DMS 273 (cell line): ENCODE data around the gene LYSMD1.

Experiments used
- DNase-seq: peaks from one replicate; lab custom pipeline; 2025; ENCODE audit not compliant: unreplicated experiment; lab: John Stamatoyannopoulos, UW

The LYSMD1 gene

DNA sequence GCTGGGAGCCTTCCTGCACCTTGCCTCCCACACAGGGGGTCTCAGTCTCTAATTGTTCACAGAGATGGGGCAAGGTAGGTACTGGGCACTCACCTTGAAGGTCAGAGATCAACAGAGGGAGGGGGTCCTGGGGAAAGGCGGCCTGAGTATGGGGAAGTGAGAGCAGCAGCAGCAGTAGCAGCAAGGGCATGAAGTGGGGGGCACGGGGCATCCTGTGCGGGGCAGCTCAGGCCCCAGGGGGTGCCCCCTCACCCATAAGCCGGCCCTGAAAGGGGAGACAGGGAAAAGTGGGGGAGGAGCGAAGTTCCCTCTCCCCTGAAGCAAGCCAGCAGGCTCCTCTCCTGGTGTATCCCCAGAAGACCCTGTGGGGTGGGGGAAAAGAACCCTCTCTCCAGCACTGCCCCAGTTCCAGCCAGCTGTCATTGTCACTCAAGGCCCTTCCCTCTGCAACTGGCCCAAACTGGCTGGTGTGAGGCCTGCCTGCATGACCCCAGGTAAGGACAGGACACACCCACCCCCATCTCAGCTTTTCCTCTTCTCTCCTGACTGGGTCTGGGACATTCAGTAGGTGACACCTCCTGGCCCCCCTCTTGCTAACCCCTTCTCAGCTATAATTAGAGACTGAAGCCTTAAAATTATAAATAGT is 23.2 kb downstream of the LYSMD1 start:
- DNase-seq, result peak; percentile 96

DNA sequence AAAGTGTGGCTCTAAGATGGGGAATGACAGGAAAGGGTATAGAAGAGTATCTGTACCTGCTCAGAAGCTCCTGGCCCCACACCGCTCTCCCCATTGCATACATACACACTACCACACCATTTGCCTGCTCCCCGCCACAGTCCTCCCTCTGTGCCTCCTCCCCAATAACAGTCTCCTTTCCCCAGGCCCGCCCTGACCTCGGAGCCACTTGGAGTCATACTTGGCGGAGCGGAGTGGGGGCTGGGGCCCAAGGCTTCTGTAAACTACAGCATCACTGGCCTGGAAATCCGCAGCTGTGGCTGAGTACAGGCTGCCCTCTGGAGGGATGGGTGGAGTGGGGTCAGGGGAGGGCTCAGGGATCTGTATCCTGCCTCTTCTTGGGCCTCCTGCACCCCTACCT is 27.9 kb downstream of the LYSMD1 start:
- DNase-seq, result no peak

GRCh38 chr1:151135433-151136385 is 30.0 kb downstream of the LYSMD1 start:
- no peak for DNase-seq

GRCh38 chr1:151134991-151135390 is 30.7 kb downstream of the LYSMD1 start:
- no peak for DNase-seq

DNA sequence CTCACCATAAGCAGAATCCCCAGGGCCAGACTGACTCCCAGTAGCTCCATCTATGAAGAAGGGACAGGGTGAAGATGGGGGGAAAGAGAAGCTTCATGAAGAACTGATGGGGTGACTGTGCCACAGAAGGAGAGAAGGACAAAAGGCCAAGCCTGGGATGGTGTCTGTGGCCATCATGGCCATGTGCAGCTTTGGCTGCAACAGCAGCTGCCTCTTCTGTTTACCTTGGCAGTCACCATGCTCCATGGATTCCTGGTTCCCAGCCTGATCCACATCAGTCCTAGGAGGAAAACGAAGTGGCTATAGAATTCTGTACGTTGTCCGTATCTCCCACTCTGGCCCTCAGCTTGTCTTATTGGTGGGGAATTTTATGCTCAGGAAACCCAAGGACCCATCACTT is 31.3 kb downstream of the LYSMD1 start:
- DNase-seq, result peak; percentile 93

DNA sequence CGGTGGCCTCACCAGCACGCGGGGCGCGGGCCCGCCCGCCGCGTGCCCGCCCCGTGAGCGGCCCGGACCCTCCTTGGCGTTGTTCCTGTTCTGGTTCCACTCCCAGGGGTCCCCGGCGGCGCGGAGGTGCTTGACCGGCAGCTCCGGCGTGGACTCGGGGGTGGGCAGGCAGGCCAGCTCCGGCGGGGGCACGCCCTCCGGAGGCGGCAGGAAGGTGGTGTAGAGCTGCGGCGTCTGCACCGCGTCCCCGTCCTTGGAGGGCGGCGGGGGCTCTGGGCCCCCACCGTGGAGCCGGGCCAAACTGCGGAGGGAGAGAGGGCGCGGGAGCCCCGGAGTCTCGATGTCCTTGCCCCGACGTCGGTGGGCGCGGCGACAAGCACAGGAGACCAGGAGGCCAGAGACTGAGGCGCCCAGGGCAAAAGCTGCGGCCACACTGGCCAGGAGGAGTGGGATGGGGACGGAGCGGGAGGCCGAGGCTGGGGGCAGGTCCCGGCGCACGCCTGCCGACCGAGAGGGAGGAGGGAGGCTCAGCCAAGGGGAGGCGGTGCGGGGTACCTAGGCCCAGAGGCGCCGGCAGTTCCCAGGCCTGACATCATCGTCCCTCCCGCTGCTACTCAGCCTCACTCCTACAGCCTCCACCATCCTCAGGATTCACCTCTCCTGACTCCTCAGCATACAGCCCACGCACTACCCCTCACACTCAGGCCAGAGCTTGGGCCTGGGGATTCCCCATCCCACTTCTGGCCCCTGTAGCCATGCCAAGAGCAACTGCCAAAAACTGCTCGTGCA is 32.5 kb downstream of the LYSMD1 start:
- DNase-seq, result no peak

- DNase-seq, result no peak
Measured at GRCh38 chr1:151132335-151133017, 33.2 kb downstream of the LYSMD1 start.

- DNase-seq, result no peak
Measured at GRCh38 chr1:151131701-151132334, 33.9 kb downstream of the LYSMD1 start.

DNA sequence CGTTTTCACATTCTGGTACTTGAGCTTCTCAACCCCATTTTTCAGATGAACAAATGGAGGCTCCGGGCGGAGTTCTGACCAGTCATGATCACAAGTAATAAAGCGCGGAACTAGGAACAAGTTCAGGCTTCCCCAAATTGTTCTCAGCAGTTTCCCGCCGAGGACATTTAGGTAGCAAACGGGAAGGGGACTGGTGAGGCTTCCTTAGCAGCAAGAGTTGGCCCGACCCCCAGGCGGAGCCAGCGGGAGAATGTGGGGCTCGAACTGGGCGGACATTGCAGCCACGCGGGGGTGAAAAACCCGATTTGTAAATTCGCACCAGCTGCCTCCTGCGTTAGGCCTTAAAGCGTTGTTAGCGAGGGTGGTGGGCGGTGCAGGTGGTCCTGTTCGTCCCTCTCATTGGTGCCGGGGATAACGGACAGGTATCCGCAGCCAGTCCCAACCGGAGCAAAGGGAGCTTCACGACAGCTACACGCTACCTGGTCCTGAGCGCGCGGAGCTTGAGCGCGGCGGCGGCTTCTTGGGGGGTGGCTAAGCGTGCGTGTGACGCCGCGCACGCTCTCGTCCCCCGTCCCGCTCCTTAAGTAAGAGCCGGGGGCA is 34.6 kb downstream of the LYSMD1 start:
- DNase-seq, result no peak

DNA sequence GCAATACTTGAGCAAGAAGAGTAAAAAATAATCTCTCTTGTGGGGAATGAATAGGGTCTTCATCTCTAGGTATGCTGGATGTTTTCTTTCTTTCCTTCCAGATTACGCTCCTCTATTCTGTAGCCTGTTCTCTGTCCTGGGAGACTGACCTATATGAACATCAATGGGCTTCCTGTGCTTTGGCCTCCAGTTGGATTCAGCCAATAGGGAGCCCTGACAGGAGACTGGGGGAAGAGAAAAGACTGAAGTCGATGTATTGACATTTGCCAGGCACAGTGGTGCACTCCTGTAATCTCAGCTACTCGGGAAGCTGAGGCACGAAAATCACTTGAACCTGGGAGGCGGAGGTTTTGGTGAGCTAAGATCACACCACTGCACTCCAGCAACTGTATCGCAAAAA is 36.9 kb downstream of the LYSMD1 start:
- no peak for DNase-seq

DNA sequence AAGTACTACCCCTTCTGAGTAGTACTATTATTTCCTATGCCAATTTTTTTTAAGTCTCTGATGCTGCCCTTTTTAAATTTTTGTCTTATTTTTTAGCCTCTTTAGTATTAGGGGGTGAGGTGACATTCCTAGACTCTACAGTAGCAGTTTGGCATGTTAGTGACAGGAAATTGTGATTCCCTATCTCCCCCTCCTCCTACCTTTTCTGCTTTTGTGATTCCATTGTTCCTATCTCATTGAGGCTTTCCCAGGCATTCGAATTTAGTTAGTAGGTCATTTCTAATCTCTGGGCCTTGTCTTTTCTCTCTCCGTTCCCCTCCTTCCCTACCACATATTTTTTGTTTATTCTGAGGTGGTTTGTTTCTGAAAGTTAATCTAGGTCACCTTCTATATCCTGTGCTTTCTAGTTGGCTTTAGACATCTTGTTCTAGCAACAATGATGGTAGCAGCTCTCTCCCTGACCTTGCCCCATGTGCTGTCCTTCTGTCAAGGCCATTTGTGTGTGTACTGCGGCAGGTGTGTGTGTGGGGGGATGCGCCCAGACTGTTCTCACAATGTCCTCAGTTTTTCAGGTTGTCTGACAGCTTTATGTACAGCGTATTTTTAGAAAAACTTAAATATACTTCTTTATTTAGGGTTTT is 40.8 kb downstream of the LYSMD1 start:
- DNase-seq, result no peak

DNA sequence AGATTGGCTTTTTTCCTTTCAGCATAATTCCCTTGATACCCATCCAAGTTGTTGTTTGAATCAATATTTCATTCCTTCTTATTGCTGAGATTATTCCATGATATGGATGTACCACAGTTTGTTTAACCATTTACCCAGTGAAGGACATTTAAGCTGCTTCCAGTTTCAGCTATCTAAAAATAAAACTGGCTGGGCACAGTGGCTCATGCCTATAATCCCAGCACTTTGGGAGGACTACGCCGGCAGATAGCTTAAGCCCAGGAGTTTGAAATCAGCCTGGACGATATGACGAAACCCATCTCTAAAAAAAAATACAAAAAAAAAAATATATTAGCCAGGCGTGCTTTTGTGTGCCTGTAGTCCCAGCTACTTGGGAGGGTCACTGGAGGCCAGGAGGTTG is 51.8 kb downstream of the LYSMD1 start:
- DNase-seq, result no peak
